Prostate gland (tissue), 2 donors: ENCODE results near the gene MYCBPAP.

Experiments
- CTCF ChIP-seq, 4 experiments: fragments of 200-600 bp in 2 of 4; fragments of 450-650 bp in 2 of 4; sonication (generic) in 2 of 4; IDR thresholded peaks; 1 replicate in 3 of 4; 2 replicates in 1 of 4; pipeline ENCODE4 v1.5.1; 2016 to 2019; ENCODE audit warnings: antibody characterized with exemption in 4 of 4, mild to moderate bottlenecking in 2 of 4, moderate library complexity in 2 of 4
- POLR2AphosphoS5 ChIP-seq: sonication (generic); formaldehyde crosslinking; IDR thresholded peaks from one replicate; pipeline ENCODE4 v1.6.1; 2017; ENCODE audit warnings: antibody characterized with exemption

GRCh38 chr17:50519141-50519834 is 11.0 kb downstream of the MYCBPAP start:
- no peak for TF ChIP-seq POLR2AphosphoS5
- no peak for TF ChIP-seq CTCF (IDR thresholded peaks at IDR 0.05)
